ENCODE measurements around the gene CPEB4.

CPEB4 gene

GRCh38 chr5:173859408-173860159 lies 28.6 kb upstream of the CPEB4 start:
- no peak for FAIRE-seq

- FAIRE-seq, result no peak
Observed at GRCh38 chr5:173862047-173862477, 26.1 kb upstream of the CPEB4 start.

- no peak for FAIRE-seq
Observed at GRCh38 chr5:173863359-173863758, 24.8 kb upstream of the CPEB4 start.

GRCh38 chr5:173864126-173865050 lies 23.8 kb upstream of the CPEB4 start:
- no peak for FAIRE-seq

GRCh38 chr5:173866243-173866857 lies 21.8 kb upstream of the CPEB4 start:
- no peak for FAIRE-seq

- no peak for FAIRE-seq
Observed at GRCh38 chr5:173866858-173867679, 21.1 kb upstream of the CPEB4 start.

GRCh38 chr5:173868096-173868880 lies 19.9 kb upstream of the CPEB4 start:
- no peak for FAIRE-seq

- no peak for FAIRE-seq
Observed at GRCh38 chr5:173869316-173869715, 18.8 kb upstream of the CPEB4 start.

- FAIRE-seq, result no peak
Observed at GRCh38 chr5:173872957-173873305, 15.2 kb upstream of the CPEB4 start.

GRCh38 chr5:173873306-173873922 lies 14.7 kb upstream of the CPEB4 start:
- FAIRE-seq, result no peak

GRCh38 chr5:173875189-173875588 lies 13.0 kb upstream of the CPEB4 start:
- FAIRE-seq, result no peak

GRCh38 chr5:173878224-173878967 lies 9.8 kb upstream of the CPEB4 start:
- no peak for FAIRE-seq

GRCh38 chr5:173880306-173880985 lies 7.7 kb upstream of the CPEB4 start:
- FAIRE-seq, result no peak

- FAIRE-seq, result no peak
Observed at GRCh38 chr5:173881811-173882575, 6.2 kb upstream of the CPEB4 start.

- no peak for FAIRE-seq
Observed at GRCh38 chr5:173882632-173883031, 5.5 kb upstream of the CPEB4 start.

- FAIRE-seq, result no peak
Observed at GRCh38 chr5:173883347-173883924, 4.7 kb upstream of the CPEB4 start.

- FAIRE-seq, result no peak
Observed at GRCh38 chr5:173884402-173885053, 3.6 kb upstream of the CPEB4 start.

GRCh38 chr5:173885054-173885443 lies 3.1 kb upstream of the CPEB4 start:
- FAIRE-seq, result no peak

Data from endometrium (tissue), 2 donors.